Gastrocnemius medialis (tissue), 4 donors: ENCODE data around the gene ISM1.

Experiments used
- CTCF ChIP-seq, 5 experiments: fragments of 450-650 bp in 3 of 5; fragments of 200-600 bp in 2 of 5; sonication (generic) in 2 of 5; IDR thresholded peaks in 4 of 5; conservative IDR thresholded peaks in 1 of 5; 1 replicate in 4 of 5; 2 replicates in 1 of 5; pipeline ENCODE4 v1.5.1; 2016 to 2019; ENCODE audit warnings: antibody characterized with exemption in 5 of 5, mild to moderate bottlenecking in 3 of 5, moderate library complexity in 3 of 5
- POLR2A ChIP-seq, 2 donors: fragments of 450-650 bp; IDR thresholded peaks; one replicate each; pipeline ENCODE4 v1.6.1; 2017; ENCODE audit warnings: antibody characterized with exemption in 2 of 2, mild to moderate bottlenecking in 2 of 2, moderate library complexity in 2 of 2

- TF ChIP-seq CTCF (IDR thresholded peaks at IDR 0.05 in 4 of 5, conservative IDR thresholded peaks at IDR 0.05 in 1 of 5) (no peak), POLR2A (IDR thresholded peaks at IDR 0.05) (no peak)
These were observed 97.9 kb downstream of the ISM1 start for GRCh38 chr20:13318871-13319521.
